Measurements from ENCODE around the gene SLC11A1. TPM values are rescaled to one million over a fixed set of nuclear protein-coding genes. Genes with fewer than 3 reads are reported as not detected.

The SLC11A1 gene
- polyA plus RNA-seq, 1 donor (not counting 4 experiments of a cell fraction or from before 2014, with no cell fraction given) = 0.46 TPM

DNA sequence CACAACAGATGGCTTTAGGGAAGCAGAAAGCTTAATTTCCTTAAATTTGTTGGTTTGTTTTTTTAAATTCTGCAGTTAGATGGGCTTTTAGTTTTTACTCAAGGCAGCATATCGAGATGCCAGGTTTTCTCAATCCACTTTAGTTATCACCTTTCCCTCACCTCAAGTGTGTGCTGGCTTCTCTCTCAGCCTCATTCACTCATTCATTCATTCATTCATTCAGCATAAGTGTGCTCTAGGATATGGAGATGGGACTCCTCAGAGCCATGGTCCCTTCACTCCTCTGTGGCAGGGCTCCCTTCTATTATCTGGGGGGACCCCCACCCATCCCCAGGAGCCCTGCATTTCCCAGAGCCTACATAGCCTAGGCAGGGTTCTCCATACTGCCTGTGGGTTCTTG lies 55.9 kb downstream of the SLC11A1 start:
- H3K9ac ChIP-seq (ENCODE audit: control insufficient read depth, extremely low read depth, insufficient read depth, low read length) = no peak overlapping the region
- H3K27ac ChIP-seq (ENCODE audit: control insufficient read depth, insufficient read depth, low read length) = no peak overlapping the region

GRCh38 chr2:218438596-218438995 lies 56.5 kb downstream of the SLC11A1 start:
- Histone ChIP-seq H4K20me1 (ENCODE audit: control insufficient read depth, extremely low read depth, insufficient read depth, low read length) (no peaks in the 10 kb centered on the region), H3K4me2 (ENCODE audit: control insufficient read depth, extremely low read depth, insufficient read depth, low read depth, low read length) (no peak overlapping the region), H3K9me1 (ENCODE audit: control insufficient read depth, extremely low read depth, insufficient read depth, low read length) (no peaks in the 10 kb centered on the region), H3K27me3 (ENCODE audit: control insufficient read depth, extremely low read depth, insufficient read depth, low read length) (peaks cover 3% of the 10 kb centered on the region), H3K79me2 (ENCODE audit: control insufficient read depth, insufficient read depth, low read length) (no peaks in the 10 kb centered on the region), H3K27ac (ENCODE audit: control insufficient read depth, insufficient read depth, low read length) (no peak overlapping the region), H3K9me3 (ENCODE audit: control insufficient read depth, low read depth, low read length) (no peaks in the 10 kb centered on the region), H3K9ac (ENCODE audit: control insufficient read depth, extremely low read depth, insufficient read depth, low read length) (no peak overlapping the region), H3K4me1 (ENCODE audit: control insufficient read depth, extremely low read depth, insufficient read depth, low read length) (no peaks in the 10 kb centered on the region), H2AFZ (ENCODE audit: control insufficient read depth, low read length) (no peak overlapping the region), H3K4me3 (ENCODE audit: control insufficient read depth in 2 of 3, extremely low read depth in 1 of 3, insufficient read depth in 2 of 3, low read depth in 1 of 3, low read length in 3 of 3) (no peak overlapping the region), H3K36me3 (ENCODE audit: control insufficient read depth in 2 of 2, extremely low read depth in 1 of 2, insufficient read depth in 2 of 2, low read length in 2 of 2) (no peaks in the 10 kb centered on the region)
- dilution Hi-C loops (cut with MboI; ENCODE audit: extremely low pct_ligation_motif_present, low sequenced_read_pairs) = no loop called here
- no peak for TF ChIP-seq EZH2 (IDR thresholded peaks at IDR 0.05; ENCODE audit: low read length)
- no peak for TF ChIP-seq CTCF (optimal IDR thresholded peaks at IDR 0.05 in 1 of 3, IDR thresholded peaks at IDR 0.05 in 1 of 3, conservative IDR thresholded peaks at IDR 0.05 in 1 of 3; ENCODE audit: extremely low read depth in 1 of 3, insufficient read depth in 2 of 3, low read length in 3 of 3)
- DNase-seq (ENCODE audit: low read depth, low spot score) (no peak), FAIRE-seq (no peak)

More for the DNA sequence above, 55.9 kb downstream of the SLC11A1 start:
- H3K4me1 ChIP-seq (ENCODE audit: control insufficient read depth, extremely low read depth, insufficient read depth, low read length) = no peaks in the 10 kb centered on the region
- FAIRE-seq = no peak
- H3K36me3 ChIP-seq (ENCODE audit: control insufficient read depth in 2 of 2, extremely low read depth in 1 of 2, insufficient read depth in 2 of 2, low read length in 2 of 2) = no peaks in the 10 kb centered on the region
- no peaks in the 10 kb centered on the region for H3K9me3 ChIP-seq (ENCODE audit: control insufficient read depth, low read depth, low read length)
- peaks cover 3% of the 10 kb centered on the region for H3K27me3 ChIP-seq (ENCODE audit: control insufficient read depth, extremely low read depth, insufficient read depth, low read length)
- no peaks in the 10 kb centered on the region for H3K79me2 ChIP-seq (ENCODE audit: control insufficient read depth, insufficient read depth, low read length)
- H4K20me1 ChIP-seq (ENCODE audit: control insufficient read depth, extremely low read depth, insufficient read depth, low read length) = no peaks in the 10 kb centered on the region
- dilution Hi-C loops (cut with MboI; ENCODE audit: extremely low pct_ligation_motif_present, low sequenced_read_pairs) = no loop called here
- H2AFZ ChIP-seq (ENCODE audit: control insufficient read depth, low read length) = no peak overlapping the region
- H3K4me2 ChIP-seq (ENCODE audit: control insufficient read depth, extremely low read depth, insufficient read depth, low read depth, low read length) = no peak overlapping the region
- TF ChIP-seq CTCF (optimal IDR thresholded peaks at IDR 0.05 in 1 of 3, IDR thresholded peaks at IDR 0.05 in 1 of 3, conservative IDR thresholded peaks at IDR 0.05 in 1 of 3; ENCODE audit: extremely low read depth in 1 of 3, insufficient read depth in 2 of 3, low read length in 3 of 3) (no peak), EZH2 (IDR thresholded peaks at IDR 0.05; ENCODE audit: low read length) (no peak)
- no peak overlapping the region for H3K4me3 ChIP-seq (ENCODE audit: control insufficient read depth in 2 of 3, extremely low read depth in 1 of 3, insufficient read depth in 2 of 3, low read depth in 1 of 3, low read length in 3 of 3)
- no peak for DNase-seq (ENCODE audit: low read depth, low spot score)
- H3K9me1 ChIP-seq (ENCODE audit: control insufficient read depth, extremely low read depth, insufficient read depth, low read length) = no peaks in the 10 kb centered on the region

Measured in keratinocyte (primary cell).